ENCODE data around the gene PTCD2.
A peak's percentile ranks its signal among the peaks of the same experiment; 100 is the strongest.

Gene PTCD2

DNA sequence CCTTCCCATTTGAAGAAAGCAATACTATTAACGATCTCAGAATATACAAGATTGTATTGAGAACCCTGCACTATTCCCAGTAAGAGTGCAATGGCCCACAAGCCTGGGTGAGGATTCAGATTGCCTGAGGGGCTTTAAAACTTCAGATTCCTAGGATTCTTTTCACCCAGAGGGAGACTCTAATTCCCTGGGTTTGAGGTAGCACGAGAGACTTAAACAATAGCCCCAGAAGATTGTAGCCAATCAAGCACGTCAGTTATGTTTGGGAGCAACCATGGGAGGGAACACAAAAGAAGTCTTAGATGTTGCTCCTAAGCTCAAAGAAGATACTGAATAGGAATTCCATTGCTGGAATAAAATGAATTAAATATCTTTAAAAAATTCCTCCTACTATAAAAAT, 18.0 kb upstream of the PTCD2 start:
- H3K36me3 ChIP-seq (ENCODE audit: insufficient read depth, low read length) = 0 out of 2 replicates have a peak, but pooled peaks cover under 1% of the 10 kb centered on the region
- peaks cover 16% of the 10 kb centered on the region; the same call in 1 of the 2 replicates for H3F3A ChIP-seq (ENCODE audit: low read depth)
- peaks cover 85% of the 10 kb centered on the region for H3K79me2 ChIP-seq (ENCODE audit: insufficient read depth, low read length)
- no peak overlapping the region for H3K9ac ChIP-seq (ENCODE audit: low read depth, low read length, poor library complexity, severe bottlenecking)
- TF ChIP-seq EZH2phosphoT487 (IDR thresholded peaks at IDR 0.05; ENCODE audit: borderline replicate concordance) (no peak), CTCF (conservative IDR thresholded peaks at IDR 0.05; ENCODE audit: low read length) (no peak)
- H3K9me3 ChIP-seq (ENCODE audit: insufficient read depth, low read depth, low read length) = no peaks in the 10 kb centered on the region
- no peak overlapping the region for H3K4me3 ChIP-seq (ENCODE audit: low read length, poor library complexity, severe bottlenecking)
- H3K27me3 ChIP-seq (ENCODE audit: insufficient read depth, low read length, poor library complexity, severe bottlenecking) = no peaks in the 10 kb centered on the region
- H3K9me2 ChIP-seq (replicated peaks; ENCODE audit: low read depth, low read length) = no peaks in the 10 kb centered on the region
- peaks cover 76% of the 10 kb centered on the region for H3K4me1 ChIP-seq (ENCODE audit: insufficient read depth, low read length, poor library complexity, severe bottlenecking)
- no peak overlapping the region for H2AFZ ChIP-seq (ENCODE audit: low read length)
- H3K4me2 ChIP-seq (ENCODE audit: low read depth, low read length, poor library complexity, severe bottlenecking) = no peak overlapping the region
- H4K20me1 ChIP-seq (ENCODE audit: insufficient read depth, low read length, poor library complexity, severe bottlenecking) = no peaks in the 10 kb centered on the region

DNA sequence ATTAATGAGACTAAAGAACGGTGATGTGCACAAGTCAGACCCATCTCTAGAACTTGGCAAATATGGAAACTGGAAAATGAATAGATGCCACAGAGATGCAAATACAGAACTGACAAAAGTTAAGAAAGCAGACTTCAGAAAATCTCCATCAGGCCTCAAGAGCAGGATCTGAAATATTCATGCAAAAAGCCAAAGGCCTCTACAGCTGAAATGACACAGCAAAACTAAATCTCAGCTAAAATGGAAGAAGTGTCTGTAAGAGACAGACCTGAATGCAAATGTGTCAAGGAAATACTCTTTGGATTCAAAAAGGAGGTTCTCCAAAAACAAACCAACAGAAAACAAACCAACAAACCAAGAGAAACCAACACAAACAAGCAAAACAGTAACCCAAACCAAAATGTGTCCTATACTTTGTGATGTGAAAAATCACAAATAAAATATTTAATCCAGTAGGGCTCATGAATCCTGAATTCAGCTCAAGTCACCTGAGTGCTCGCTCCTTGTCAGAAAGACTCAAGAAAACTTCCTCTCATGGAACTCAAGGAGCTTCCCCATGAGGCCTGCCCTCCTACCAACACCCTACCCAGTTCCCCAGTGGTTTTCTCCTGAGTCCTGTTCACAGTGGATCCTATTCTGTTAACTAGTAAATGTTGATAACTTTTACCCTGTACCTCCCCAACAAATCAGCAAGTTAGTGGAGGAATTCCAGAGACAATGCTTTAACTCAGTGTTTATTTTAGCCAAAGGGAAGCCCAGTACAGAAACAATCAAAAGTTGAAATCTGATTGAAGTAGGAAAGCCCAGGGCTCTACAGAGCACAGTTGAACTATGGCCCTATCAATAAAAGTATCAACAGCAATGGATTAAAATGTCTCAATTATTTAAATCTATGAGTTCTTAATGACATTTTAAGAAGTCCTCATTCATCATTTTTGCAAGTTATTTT, 14.7 kb upstream of the PTCD2 start:
- no peaks in the 10 kb centered on the region for H3K9me3 ChIP-seq (ENCODE audit: insufficient read depth, low read depth, low read length)
- no peaks in the 10 kb centered on the region for H3K9me2 ChIP-seq (replicated peaks; ENCODE audit: low read depth, low read length)
- TF ChIP-seq CTCF (conservative IDR thresholded peaks at IDR 0.05; ENCODE audit: low read length) = no peak
- TF ChIP-seq EZH2phosphoT487 (IDR thresholded peaks at IDR 0.05; ENCODE audit: borderline replicate concordance) = no peak
- H3K9ac ChIP-seq (ENCODE audit: low read depth, low read length, poor library complexity, severe bottlenecking) = peak overlapping the region; percentile 99
- no peaks in the 10 kb centered on the region for H4K20me1 ChIP-seq (ENCODE audit: insufficient read depth, low read length, poor library complexity, severe bottlenecking)
- H3K4me3 ChIP-seq (ENCODE audit: low read length, poor library complexity, severe bottlenecking) = peak overlapping the region; percentile 50
- H3K4me1 ChIP-seq (ENCODE audit: insufficient read depth, low read length, poor library complexity, severe bottlenecking) = peaks cover 59% of the 10 kb centered on the region
- peaks cover 71% of the 10 kb centered on the region for H3K79me2 ChIP-seq (ENCODE audit: insufficient read depth, low read length)
- H3F3A ChIP-seq (ENCODE audit: low read depth) = peaks cover 11% of the 10 kb centered on the region; the same call in 1 of the 2 replicates
- H3K27me3 ChIP-seq (ENCODE audit: insufficient read depth, low read length, poor library complexity, severe bottlenecking) = no peaks in the 10 kb centered on the region
- peaks cover 8% of the 10 kb centered on the region; the same call in 1 of the 2 replicates for H3K36me3 ChIP-seq (ENCODE audit: insufficient read depth, low read length)
- H3K4me2 ChIP-seq (ENCODE audit: low read depth, low read length, poor library complexity, severe bottlenecking) = peak overlapping the region; percentile 90
- H2AFZ ChIP-seq (ENCODE audit: low read length) = no peak overlapping the region

DNA sequence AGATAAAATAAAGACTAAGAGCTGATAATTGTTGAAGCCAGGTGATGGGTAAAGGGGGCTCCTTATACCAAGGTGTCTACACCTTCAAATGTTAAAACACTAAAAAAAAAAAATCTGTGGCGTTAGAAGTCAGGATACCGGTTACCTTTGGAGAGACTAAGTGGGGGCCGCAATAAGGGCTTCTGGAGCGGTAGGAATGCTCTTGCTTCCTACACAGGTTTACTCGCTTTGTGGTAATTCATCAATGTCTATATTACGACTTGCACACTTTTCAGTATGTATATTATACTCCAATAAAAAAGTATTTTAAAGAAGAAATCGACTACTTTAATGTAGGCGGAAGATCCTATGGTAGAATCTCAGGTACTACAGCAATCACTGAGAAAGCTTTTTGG, 12.6 kb upstream of the PTCD2 start:
- peak overlapping the region; percentile 90 for H3K4me2 ChIP-seq (ENCODE audit: low read depth, low read length, poor library complexity, severe bottlenecking)
- peak overlapping the region; percentile 20 for H2AFZ ChIP-seq (ENCODE audit: low read length)
- TF ChIP-seq EZH2phosphoT487 (IDR thresholded peaks at IDR 0.05; ENCODE audit: borderline replicate concordance) = no peak
- no peak for TF ChIP-seq CTCF (conservative IDR thresholded peaks at IDR 0.05; ENCODE audit: low read length)
- peaks cover 46% of the 10 kb centered on the region for H3K4me1 ChIP-seq (ENCODE audit: insufficient read depth, low read length, poor library complexity, severe bottlenecking)
- H3K36me3 ChIP-seq (ENCODE audit: insufficient read depth, low read length) = peaks cover 19% of the 10 kb centered on the region; the same call in 1 of the 2 replicates
- no peaks in the 10 kb centered on the region for H3K27me3 ChIP-seq (ENCODE audit: insufficient read depth, low read length, poor library complexity, severe bottlenecking)
- no peaks in the 10 kb centered on the region for H3K9me3 ChIP-seq (ENCODE audit: insufficient read depth, low read depth, low read length)
- no peaks in the 10 kb centered on the region for H3K9me2 ChIP-seq (replicated peaks; ENCODE audit: low read depth, low read length)
- H3K79me2 ChIP-seq (ENCODE audit: insufficient read depth, low read length) = peaks cover 51% of the 10 kb centered on the region
- H3K4me3 ChIP-seq (ENCODE audit: low read length, poor library complexity, severe bottlenecking) = peak overlapping the region; percentile 88
- H3F3A ChIP-seq (ENCODE audit: low read depth) = peaks cover 11% of the 10 kb centered on the region; the same call in 1 of the 2 replicates
- H4K20me1 ChIP-seq (ENCODE audit: insufficient read depth, low read length, poor library complexity, severe bottlenecking) = no peaks in the 10 kb centered on the region
- peak overlapping the region; percentile 99 for H3K9ac ChIP-seq (ENCODE audit: low read depth, low read length, poor library complexity, severe bottlenecking)
